ENCODE results near the gene RAPGEFL1. TPM values are rescaled to one million over a fixed set of nuclear protein-coding genes. Genes with fewer than 3 reads are reported as not detected.

Gene RAPGEFL1
- polyA plus RNA-seq, 6 donors from 2014 or later = 0.10 to 0.56 (median 0.43) TPM; not detected in 2

DNA sequence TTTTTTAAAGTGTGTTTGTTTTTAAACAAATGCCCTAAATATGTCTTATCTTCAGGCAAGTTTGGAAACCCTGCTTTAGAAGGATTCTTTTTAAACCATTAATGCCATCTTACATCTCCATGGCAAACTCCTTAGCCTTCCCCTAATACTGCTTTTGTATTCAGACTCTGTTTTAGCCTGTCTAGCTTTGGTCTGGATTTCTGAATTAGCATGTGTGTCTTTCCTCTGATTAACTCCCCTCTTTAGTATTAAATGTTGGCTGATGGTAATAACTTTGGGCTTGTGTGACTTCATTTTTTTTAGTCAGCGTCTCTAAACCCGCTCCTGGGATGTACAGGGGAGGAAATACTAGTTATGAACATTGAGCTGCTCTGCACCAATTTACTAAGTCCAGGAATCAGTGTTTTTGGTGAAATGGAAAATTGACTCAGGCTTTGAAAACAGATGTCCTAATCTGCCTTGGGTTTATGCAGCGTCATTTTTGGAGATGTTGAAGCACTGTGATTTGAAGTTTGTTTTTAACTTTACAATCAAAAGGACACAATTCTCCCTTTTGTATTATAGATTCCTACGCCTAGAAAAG is 64.1 kb downstream of the RAPGEFL1 start:
- ATAC-seq (ENCODE audit: low read depth in 2 of 2) (no peak), DNase-seq (no peak)
- H3K4me1 Mint-ChIP-seq = peaks cover 11 to 50% (median 32%) of the 10 kb centered on the region in 3 donors
- H3K9me3 Mint-ChIP-seq = no peaks in the 10 kb centered on the region
- H3K27ac Mint-ChIP-seq = peak overlapping the region in 2 of 6 donors; percentile 23 to 64
- no peak overlapping the region for H3K4me3 Mint-ChIP-seq
- no peaks in the 10 kb centered on the region for H3K27me3 Mint-ChIP-seq
- no peaks in the 10 kb centered on the region for H3K36me3 Mint-ChIP-seq

DNA sequence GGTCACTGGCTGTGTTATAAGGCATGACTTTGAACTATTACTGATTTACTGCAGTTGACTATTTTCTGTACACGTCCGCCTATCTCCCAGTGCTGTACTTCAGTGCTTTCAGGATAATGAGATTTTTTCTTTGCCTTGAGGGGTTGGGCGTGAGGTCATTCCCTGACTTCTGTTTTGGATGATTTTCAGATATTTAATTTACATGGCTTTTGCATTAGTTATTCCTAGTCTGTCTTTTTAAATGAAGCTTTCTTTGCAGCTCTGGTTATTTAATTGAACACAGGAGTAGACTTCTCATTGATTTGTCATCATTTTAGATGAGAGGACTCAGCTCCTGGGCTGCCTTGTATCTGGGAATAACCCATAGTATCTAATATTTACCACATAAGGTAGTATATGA is 65.5 kb downstream of the RAPGEFL1 start:
- Mint-ChIP-seq H3K9me3 (no peaks in the 10 kb centered on the region), H3K4me3 (no peak overlapping the region), H3K27ac (peak overlapping the region in 4 of 6 donors; percentile 33 to 73 (median 42)), H3K36me3 (no peaks in the 10 kb centered on the region), H3K27me3 (no peaks in the 10 kb centered on the region), H3K4me1 (peaks cover 11 to 52% (median 28%) of the 10 kb centered on the region in 3 donors)
- no peak for ATAC-seq (ENCODE audit: low read depth in 2 of 2)
- no peak for DNase-seq

DNA sequence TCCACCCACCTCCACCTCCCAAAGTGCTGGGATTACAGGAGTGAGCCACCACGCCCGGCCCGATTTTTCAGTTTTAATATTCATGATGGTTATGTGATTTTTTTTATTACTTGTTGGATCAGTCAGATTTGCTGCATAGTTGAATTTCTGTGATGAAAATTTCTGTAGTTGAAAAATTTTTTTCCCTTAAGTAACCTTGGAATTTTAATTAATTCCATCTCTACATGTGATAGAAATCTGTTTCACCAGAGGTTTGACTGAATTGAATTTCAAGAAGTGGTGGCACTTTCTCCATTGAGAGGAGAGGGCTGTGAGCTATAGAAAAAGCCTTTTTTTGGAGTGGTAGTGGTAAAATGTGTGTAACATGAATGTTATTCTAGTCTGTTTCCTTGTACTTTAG is 66.5 kb downstream of the RAPGEFL1 start:
- peak overlapping the region in 3 of 6 donors; percentile 11 to 47 (median 37) for H3K27ac Mint-ChIP-seq

DNA sequence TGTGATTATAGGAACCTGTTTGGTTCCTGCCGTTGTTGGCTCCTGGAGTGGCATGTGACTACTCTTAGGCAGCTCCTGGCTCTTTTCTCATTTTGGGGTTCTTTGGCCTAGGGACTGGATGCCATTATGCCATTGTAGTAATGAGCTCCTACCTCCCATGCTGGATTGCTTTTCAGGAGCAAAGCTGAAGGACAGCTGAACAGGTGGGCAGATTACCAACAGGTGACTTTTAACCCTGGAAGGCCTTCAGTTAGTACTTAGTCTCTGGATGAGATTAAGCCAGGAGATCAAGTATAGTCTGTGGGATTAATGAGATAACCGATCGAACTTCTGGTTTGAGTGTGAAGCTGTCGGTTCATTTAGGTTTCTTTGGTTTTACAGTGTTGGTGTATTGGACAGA is 67.0 kb downstream of the RAPGEFL1 start:
- Mint-ChIP-seq H3K27ac (peak overlapping the region in 2 of 6 donors; percentile 25 to 50), H3K4me3 (no peak overlapping the region), H3K36me3 (no peaks in the 10 kb centered on the region), H3K27me3 (no peaks in the 10 kb centered on the region), H3K9me3 (no peaks in the 10 kb centered on the region), H3K4me1 (peaks cover 11 to 57% (median 31%) of the 10 kb centered on the region in 3 donors)
- ATAC-seq (ENCODE audit: low read depth in 2 of 2) = no peak
- DNase-seq = no peak

More for the DNA sequence above, 66.5 kb downstream of the RAPGEFL1 start:
- ATAC-seq (ENCODE audit: low read depth in 2 of 2) = no peak
- DNase-seq = no peak
- Mint-ChIP-seq H3K4me1 (peaks cover 11 to 53% (median 31%) of the 10 kb centered on the region in 3 donors), H3K36me3 (no peaks in the 10 kb centered on the region), H3K27me3 (no peaks in the 10 kb centered on the region), H3K4me3 (no peak overlapping the region), H3K9me3 (no peaks in the 10 kb centered on the region)

Other genes starting within 250 kb of the RAPGEFL1 start
- 100 to 1,000 TPM in 3 of 6 donors, 10 to 100 TPM in 3; 71.8 to 181 (median 95.9) TPM for gene ORMDL3, start 249.9 kb upstream of the RAPGEFL1 start, polyA plus RNA-seq (ENCODE audit: low read depth in 6 of 6)
- not detected for gene LRRC3C, start 249.7 kb upstream of the RAPGEFL1 start, polyA plus RNA-seq (ENCODE audit: low read depth in 6 of 6)
- gene GSDMA, start 214.5 kb upstream of the RAPGEFL1 start, polyA plus RNA-seq (ENCODE audit: low read depth in 6 of 6) = under 1 TPM in 2 of 6 donors, not detected in 4; 0.19 to 0.21 TPM
- 10 to 100 TPM; 48.1 to 62.4 (median 52.3) TPM for gene PSMD3, start 196.7 kb upstream of the RAPGEFL1 start, polyA plus RNA-seq (ENCODE audit: low read depth in 6 of 6)
- gene CSF3, start 162.0 kb upstream of the RAPGEFL1 start, polyA plus RNA-seq (ENCODE audit: low read depth in 6 of 6) = not detected
- 10 to 100 TPM; 44.9 to 58.9 (median 47.6) TPM for gene MED24, start 123.1 kb upstream of the RAPGEFL1 start, polyA plus RNA-seq (ENCODE audit: low read depth in 6 of 6)
- 1 to 10 TPM; 1.9 to 5.3 (median 4.7) TPM for gene THRA, start 114.5 kb upstream of the RAPGEFL1 start, polyA plus RNA-seq (ENCODE audit: low read depth in 6 of 6)
- gene NR1D1, start 76.9 kb upstream of the RAPGEFL1 start, polyA plus RNA-seq (ENCODE audit: low read depth in 6 of 6) = 1 to 10 TPM in 5 of 6 donors, not detected in 1; 1.1 to 2.9 (median 2.1) TPM
- 10 to 100 TPM in 2 of 6 donors, 1 to 10 TPM in 4; 7.7 to 13.1 (median 9.2) TPM for gene MSL1, start 55.5 kb upstream of the RAPGEFL1 start, polyA plus RNA-seq (ENCODE audit: low read depth in 6 of 6)
- gene CASC3, start 36.9 kb upstream of the RAPGEFL1 start, polyA plus RNA-seq (ENCODE audit: low read depth in 6 of 6) = 10 to 100 TPM; 31.8 to 60.5 (median 44.5) TPM
- 10 to 100 TPM in 3 of 6 donors, 1 to 10 TPM in 3; 2.9 to 11.4 (median 9.2) TPM for gene WIPF2, start 41.8 kb downstream of the RAPGEFL1 start, polyA plus RNA-seq (ENCODE audit: low read depth in 6 of 6)
- 1 to 10 TPM in 1 of 6 donors, under 1 TPM in 3, not detected in 2; 0.23 to 1.3 (median 0.35) TPM for gene CDC6, start 110.4 kb downstream of the RAPGEFL1 start, polyA plus RNA-seq (ENCODE audit: low read depth in 6 of 6)
- 10 to 100 TPM in 2 of 6 donors, 1 to 10 TPM in 4; 3.1 to 12.6 (median 7.8) TPM for gene RARA, start 131.7 kb downstream of the RAPGEFL1 start, polyA plus RNA-seq (ENCODE audit: low read depth in 6 of 6)
- gene GJD3, start 187.3 kb downstream of the RAPGEFL1 start, polyA plus RNA-seq (ENCODE audit: low read depth in 6 of 6) = under 1 TPM in 2 of 6 donors, not detected in 4; 0.44 to 0.98 TPM
- gene TOP2A, start 240.4 kb downstream of the RAPGEFL1 start, polyA plus RNA-seq (ENCODE audit: low read depth in 6 of 6) = 1 to 10 TPM in 1 of 6 donors, under 1 TPM in 4, not detected in 1; 0.49 to 1.7 (median 0.79) TPM